ENCODE data around the gene GPT2. TPM values are rescaled to one million over a fixed set of nuclear protein-coding genes. Genes with fewer than 3 reads are reported as not detected.

GPT2 gene
- total RNA-seq, 4 donors from 2014 or later = 65.7 to 100 (median 85.0) TPM

DNA sequence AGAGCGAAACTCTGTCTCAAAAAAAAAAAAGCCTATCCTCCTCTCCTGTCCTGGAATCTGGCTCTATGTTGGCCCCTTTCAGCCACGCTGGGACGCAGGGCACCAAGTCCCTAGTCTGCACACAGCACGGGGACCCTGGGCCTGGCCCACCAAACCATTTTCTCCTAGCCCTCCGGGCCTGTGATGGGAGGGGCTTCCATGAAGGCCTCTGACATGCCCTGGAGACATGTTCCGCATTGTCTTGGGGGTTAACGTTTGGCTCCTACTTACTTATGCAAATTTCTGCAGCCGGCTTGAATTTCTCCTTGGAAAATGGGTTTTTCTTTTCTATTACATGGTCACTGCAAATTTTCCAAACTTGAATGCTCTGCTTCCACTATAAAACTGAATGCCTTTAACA is 12.6 kb upstream of the GPT2 start:
- no peak for DNase-seq (ENCODE audit: low spot score in 2 of 2)
- Histone ChIP-seq H3K27me3 (no peaks in the 10 kb centered on the region), H3K36me3 (no peaks in the 10 kb centered on the region), H3K27ac (no peak overlapping the region), H3K4me3 (no peak overlapping the region), H3K9me3 (no peaks in the 10 kb centered on the region), H3K4me1 (no peaks in the 10 kb centered on the region)
- TF ChIP-seq EP300 (IDR thresholded peaks at IDR 0.05) (no peak), POLR2AphosphoS5 (IDR thresholded peaks at IDR 0.05) (no peak), POLR2A (IDR thresholded peaks at IDR 0.05) (no peak)
- TF ChIP-seq, protein P1, sequence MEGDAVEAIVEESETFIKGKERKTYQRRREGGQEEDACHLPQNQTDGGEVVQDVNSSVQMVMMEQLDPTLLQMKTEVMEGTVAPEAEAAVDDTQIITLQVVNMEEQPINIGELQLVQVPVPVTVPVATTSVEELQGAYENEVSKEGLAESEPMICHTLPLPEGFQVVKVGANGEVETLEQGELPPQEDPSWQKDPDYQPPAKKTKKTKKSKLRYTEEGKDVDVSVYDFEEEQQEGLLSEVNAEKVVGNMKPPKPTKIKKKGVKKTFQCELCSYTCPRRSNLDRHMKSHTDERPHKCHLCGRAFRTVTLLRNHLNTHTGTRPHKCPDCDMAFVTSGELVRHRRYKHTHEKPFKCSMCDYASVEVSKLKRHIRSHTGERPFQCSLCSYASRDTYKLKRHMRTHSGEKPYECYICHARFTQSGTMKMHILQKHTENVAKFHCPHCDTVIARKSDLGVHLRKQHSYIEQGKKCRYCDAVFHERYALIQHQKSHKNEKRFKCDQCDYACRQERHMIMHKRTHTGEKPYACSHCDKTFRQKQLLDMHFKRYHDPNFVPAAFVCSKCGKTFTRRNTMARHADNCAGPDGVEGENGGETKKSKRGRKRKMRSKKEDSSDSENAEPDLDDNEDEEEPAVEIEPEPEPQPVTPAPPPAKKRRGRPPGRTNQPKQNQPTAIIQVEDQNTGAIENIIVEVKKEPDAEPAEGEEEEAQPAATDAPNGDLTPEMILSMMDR (IDR thresholded peaks at IDR 0.05) = no peak
- 73% methylated on average over 8 of the region's 8 CpGs for WGBS

DNA sequence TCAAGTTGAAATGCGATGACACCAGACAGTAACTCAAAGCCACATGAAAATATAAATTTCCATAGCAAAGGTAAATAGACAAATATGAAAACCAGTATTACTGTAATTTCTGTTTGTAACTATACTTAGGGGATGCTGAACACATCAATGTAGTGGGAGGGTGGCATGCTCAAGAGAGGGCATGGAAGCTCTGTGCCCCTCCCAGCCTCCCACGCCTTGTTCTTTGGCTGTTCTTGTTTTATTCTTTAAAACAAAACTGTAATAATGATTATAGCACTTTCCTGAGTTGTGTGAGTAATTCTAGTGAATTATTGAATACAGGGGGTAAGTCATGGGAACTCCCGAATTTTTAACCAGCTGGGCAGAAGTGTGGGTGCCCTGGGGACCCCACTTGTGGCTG is 11.0 kb upstream of the GPT2 start:
- 84% methylated on average over 3 of the region's 3 CpGs for WGBS
- H3K9me3 ChIP-seq = no peaks in the 10 kb centered on the region
- no peak overlapping the region for H3K4me3 ChIP-seq
- H3K4me1 ChIP-seq = no peaks in the 10 kb centered on the region
- no peaks in the 10 kb centered on the region for H3K27me3 ChIP-seq
- H3K36me3 ChIP-seq = no peaks in the 10 kb centered on the region
- no peak overlapping the region for H3K27ac ChIP-seq
- DNase-seq (ENCODE audit: low spot score in 2 of 2) = no peak
- TF ChIP-seq POLR2A (IDR thresholded peaks at IDR 0.05) (no peak), POLR2AphosphoS5 (IDR thresholded peaks at IDR 0.05) (no peak), EP300 (IDR thresholded peaks at IDR 0.05) (no peak)
- TF ChIP-seq, protein P1 (IDR thresholded peaks at IDR 0.05) = no peak

DNA sequence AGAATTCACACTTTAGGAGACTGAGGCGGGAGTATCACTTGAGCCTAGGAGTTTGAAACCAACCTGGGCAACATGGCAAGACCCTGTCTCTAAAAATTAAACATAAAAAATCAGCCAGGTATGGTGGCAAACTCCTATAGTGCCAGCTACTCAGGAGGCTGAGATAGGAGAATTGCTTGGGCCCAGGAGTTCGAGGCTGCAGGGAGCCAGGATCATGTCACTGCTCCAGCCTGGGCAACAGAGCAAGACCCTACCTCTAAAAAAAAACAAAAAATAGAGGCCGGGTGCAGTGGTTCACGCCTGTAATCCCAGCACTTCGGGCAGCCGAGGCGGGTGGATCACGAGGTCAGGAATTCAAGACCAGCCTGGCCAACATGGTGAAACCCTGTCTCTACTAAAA is 8.9 kb upstream of the GPT2 start:
- Histone ChIP-seq H3K4me3 (no peak overlapping the region), H3K36me3 (no peaks in the 10 kb centered on the region), H3K4me1 (no peaks in the 10 kb centered on the region), H3K27ac (no peak overlapping the region), H3K9me3 (no peaks in the 10 kb centered on the region), H3K27me3 (no peaks in the 10 kb centered on the region)
- 94% methylated on average over 8 of the region's 8 CpGs for WGBS
- TF ChIP-seq EP300 (IDR thresholded peaks at IDR 0.05) = no peak
- TF ChIP-seq, protein P1 (IDR thresholded peaks at IDR 0.05) = no peak
- no peak for TF ChIP-seq POLR2AphosphoS5 (IDR thresholded peaks at IDR 0.05)
- no peak for TF ChIP-seq POLR2A (IDR thresholded peaks at IDR 0.05)
- no peak for DNase-seq (ENCODE audit: low spot score in 2 of 2)

DNA sequence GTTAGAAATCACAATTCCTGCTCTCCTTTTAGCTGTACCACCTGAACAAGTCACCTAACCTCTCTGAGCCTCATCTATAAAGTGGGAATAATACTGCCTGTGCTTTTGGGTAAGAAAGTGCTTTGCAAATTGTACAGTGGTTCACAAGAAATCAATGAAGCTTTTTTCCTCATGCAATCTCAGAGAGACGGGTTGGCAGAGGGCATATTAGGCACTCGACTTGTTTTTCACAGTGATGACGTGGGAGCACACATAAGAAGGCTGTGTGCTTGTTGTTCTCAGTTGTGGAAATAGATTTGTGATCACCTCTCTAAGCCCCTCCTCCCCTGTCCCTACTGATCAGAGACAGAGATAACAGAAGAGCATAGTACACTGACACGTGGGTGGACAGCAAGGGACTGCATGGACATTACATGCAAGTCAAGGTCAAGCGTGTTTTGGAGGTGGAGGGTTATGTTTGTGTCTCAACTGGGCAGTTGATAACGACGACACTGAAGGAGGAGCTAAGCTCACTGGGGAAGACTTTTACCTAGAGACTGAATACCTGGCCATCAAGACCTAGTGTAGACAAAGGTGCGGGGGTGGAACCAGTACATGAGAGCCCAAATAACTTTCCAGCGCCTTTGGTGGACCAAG is 1.7 kb upstream of the GPT2 start:
- Histone ChIP-seq H3K4me3 (no peak overlapping the region), H3K27me3 (no peaks in the 10 kb centered on the region), H3K4me1 (peaks cover 40% of the 10 kb centered on the region), H3K27ac (no peak overlapping the region), H3K9me3 (no peaks in the 10 kb centered on the region), H3K36me3 (no peaks in the 10 kb centered on the region)
- no peak for DNase-seq (ENCODE audit: low spot score in 2 of 2)
- no peak for TF ChIP-seq EP300 (IDR thresholded peaks at IDR 0.05)
- no peak for TF ChIP-seq POLR2AphosphoS5 (IDR thresholded peaks at IDR 0.05)
- no peak for TF ChIP-seq POLR2A (IDR thresholded peaks at IDR 0.05)
- TF ChIP-seq, protein P1 (IDR thresholded peaks at IDR 0.05) = no peak
- 68% methylated on average over 8 of the region's 9 CpGs for WGBS

DNA sequence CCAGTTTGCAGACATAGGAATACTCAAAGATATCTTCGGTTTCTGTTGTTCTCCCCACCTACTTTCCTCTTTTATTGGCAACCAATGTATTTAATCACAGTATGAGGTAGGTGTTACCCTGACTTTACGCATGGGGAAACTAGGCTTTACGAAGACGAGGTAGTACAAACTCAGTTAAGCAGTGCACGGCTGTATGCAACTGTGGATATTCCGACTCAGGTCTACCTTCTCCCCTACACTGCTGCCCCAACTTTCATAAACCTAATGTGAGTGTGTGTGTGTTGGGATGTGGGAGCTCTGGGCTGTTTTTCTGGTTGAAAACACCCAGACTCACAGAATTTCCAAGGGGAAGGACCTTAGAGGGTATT is 1.2 kb upstream of the GPT2 start:
- WGBS = 87% methylated on average over 6 of the region's 6 CpGs
- DNase-seq (ENCODE audit: low spot score in 2 of 2) = no peak
- Histone ChIP-seq H3K9me3 (no peaks in the 10 kb centered on the region), H3K4me1 (peaks cover 42% of the 10 kb centered on the region), H3K36me3 (no peaks in the 10 kb centered on the region), H3K27me3 (no peaks in the 10 kb centered on the region), H3K27ac (peak overlapping the region; percentile 76), H3K4me3 (no peak overlapping the region)
- TF ChIP-seq POLR2A (IDR thresholded peaks at IDR 0.05) = no peak
- no peak for TF ChIP-seq EP300 (IDR thresholded peaks at IDR 0.05)
- TF ChIP-seq, protein P1 (IDR thresholded peaks at IDR 0.05) = no peak
- no peak for TF ChIP-seq POLR2AphosphoS5 (IDR thresholded peaks at IDR 0.05)
